ENCODE data around the gene PRAMEF8.
"Not testable (repeated sequence)": the region's sequence is repeated elsewhere in the genome, so short reads cannot be mapped to it uniquely, and the experiment has no call there.

The PRAMEF8 gene

GRCh38 chr1:13246554-13246871 lies 38.4 kb downstream of the PRAMEF8 start:
- not testable (repeated sequence) for H3K36me3 ChIP-seq (ENCODE audit: insufficient read depth, low read depth, low read length); H3K9ac ChIP-seq (ENCODE audit: low read depth, low read length); H3K4me3 ChIP-seq (ENCODE audit: low read length); H3K27ac ChIP-seq (ENCODE audit: low read length); H3K27me3 ChIP-seq (ENCODE audit: insufficient read depth, low read length); H3K4me1 ChIP-seq (ENCODE audit: insufficient read depth, low read length)
- H3K9me3 ChIP-seq (ENCODE audit: insufficient read depth, low read depth, low read length): peaks cover 52% of the 10 kb centered on the region

- not testable (repeated sequence) for H3K36me3 ChIP-seq (ENCODE audit: insufficient read depth, low read depth, low read length); H3K27me3 ChIP-seq (ENCODE audit: insufficient read depth, low read length); H3K4me3 ChIP-seq (ENCODE audit: low read length); H3K27ac ChIP-seq (ENCODE audit: low read length); H3K9ac ChIP-seq (ENCODE audit: low read depth, low read length); H3K4me1 ChIP-seq (ENCODE audit: insufficient read depth, low read length)
- peaks cover 57% of the 10 kb centered on the region for H3K9me3 ChIP-seq (ENCODE audit: insufficient read depth, low read depth, low read length)
These were observed 38.9 kb downstream of the PRAMEF8 start for GRCh38 chr1:13245841-13246553.

- H3K36me3 ChIP-seq (ENCODE audit: insufficient read depth, low read depth, low read length); H3K4me3 ChIP-seq (ENCODE audit: low read length); H3K4me1 ChIP-seq (ENCODE audit: insufficient read depth, low read length); H3K9ac ChIP-seq (ENCODE audit: low read depth, low read length); H3K27me3 ChIP-seq (ENCODE audit: insufficient read depth, low read length); H3K27ac ChIP-seq (ENCODE audit: low read length): not testable (repeated sequence)
- peaks cover 77% of the 10 kb centered on the region for H3K9me3 ChIP-seq (ENCODE audit: insufficient read depth, low read depth, low read length)
These were observed 41.2 kb downstream of the PRAMEF8 start for GRCh38 chr1:13243536-13244263.

- H3K4me3 ChIP-seq (ENCODE audit: low read length); H3K36me3 ChIP-seq (ENCODE audit: insufficient read depth, low read depth, low read length); H3K27ac ChIP-seq (ENCODE audit: low read length); H3K4me1 ChIP-seq (ENCODE audit: insufficient read depth, low read length); H3K27me3 ChIP-seq (ENCODE audit: insufficient read depth, low read length); H3K9ac ChIP-seq (ENCODE audit: low read depth, low read length): not testable (repeated sequence)
- peaks cover 82% of the 10 kb centered on the region for H3K9me3 ChIP-seq (ENCODE audit: insufficient read depth, low read depth, low read length)
These were observed 45.3 kb downstream of the PRAMEF8 start for GRCh38 chr1:13239633-13240032.

GRCh38 chr1:13237572-13237971 lies 47.4 kb downstream of the PRAMEF8 start:
- not testable (repeated sequence) for H3K27ac ChIP-seq (ENCODE audit: low read length); H3K36me3 ChIP-seq (ENCODE audit: insufficient read depth, low read depth, low read length); H3K4me1 ChIP-seq (ENCODE audit: insufficient read depth, low read length); H3K4me3 ChIP-seq (ENCODE audit: low read length); H3K27me3 ChIP-seq (ENCODE audit: insufficient read depth, low read length); H3K9ac ChIP-seq (ENCODE audit: low read depth, low read length)
- peaks cover 84% of the 10 kb centered on the region for H3K9me3 ChIP-seq (ENCODE audit: insufficient read depth, low read depth, low read length)

- not testable (repeated sequence) for H3K27me3 ChIP-seq (ENCODE audit: insufficient read depth, low read length); H3K36me3 ChIP-seq (ENCODE audit: insufficient read depth, low read depth, low read length); H3K4me3 ChIP-seq (ENCODE audit: low read length); H3K27ac ChIP-seq (ENCODE audit: low read length); H3K9ac ChIP-seq (ENCODE audit: low read depth, low read length); H3K4me1 ChIP-seq (ENCODE audit: insufficient read depth, low read length)
- peaks cover 81% of the 10 kb centered on the region for H3K9me3 ChIP-seq (ENCODE audit: insufficient read depth, low read depth, low read length)
These were observed 50.9 kb downstream of the PRAMEF8 start for GRCh38 chr1:13234057-13234456.

- H3K4me1 ChIP-seq (ENCODE audit: insufficient read depth, low read length); H3K9ac ChIP-seq (ENCODE audit: low read depth, low read length); H3K4me3 ChIP-seq (ENCODE audit: low read length); H3K36me3 ChIP-seq (ENCODE audit: insufficient read depth, low read depth, low read length); H3K27ac ChIP-seq (ENCODE audit: low read length); H3K27me3 ChIP-seq (ENCODE audit: insufficient read depth, low read length): not testable (repeated sequence)
- H3K9me3 ChIP-seq (ENCODE audit: insufficient read depth, low read depth, low read length): peaks cover 82% of the 10 kb centered on the region
These were observed 52.9 kb downstream of the PRAMEF8 start for GRCh38 chr1:13232056-13232455.
